Activated B cell treated with CpG ODN at 0.5 μM for 24 hours (primary cell): ENCODE measurements around the gene AMY2B. TPM values are rescaled to one million over a fixed set of nuclear protein-coding genes. Genes with fewer than 3 reads are reported as not detected.
"Not testable (repeated sequence)": the region's sequence is repeated elsewhere in the genome, so short reads cannot be mapped to it uniquely, and the experiment has no call there.

ENCODE experiments used
- ATAC-seq: fragments of 200-7000 bp; cut with Tn5 transposase; one replicate; pipeline ENCODE4 v1.10.0; 2021; ENCODE audit warnings: low read depth, mild to moderate bottlenecking, moderate library complexity
- CTCF ChIA-PET: fragments of 350-600 bp; sonication (Branson Sonifier 250); formaldehyde crosslinking; loops from one replicate; lab custom pipeline; 2021; ENCODE audit warnings: antibody characterized with exemption; lab: Charles Lee
- POLR2A ChIA-PET: fragments of 350-600 bp; sonication (Branson Sonifier 250); formaldehyde crosslinking; loops from one replicate; lab custom pipeline; 2021; ENCODE audit warnings: antibody characterized with exemption; lab: Charles Lee
- DNase-seq: peaks from one replicate; pipeline ENCODE4 v3.0.0; 2022
- H3K27ac Mint-ChIP-seq: one replicate; pipeline ENCODE4 v1.8.0; 2020; ENCODE audit warnings: mixed read lengths
- H3K27me3 Mint-ChIP-seq: one replicate; pipeline ENCODE4 v1.8.0; 2021; ENCODE audit warnings: mixed read lengths
- H3K36me3 Mint-ChIP-seq: one replicate; pipeline ENCODE4 v1.8.0; 2021; ENCODE audit warnings: low read depth, mixed read lengths
- H3K4me1 Mint-ChIP-seq: one replicate; pipeline ENCODE4 v1.8.0; 2021; ENCODE audit warnings: mixed read lengths
- H3K4me3 Mint-ChIP-seq: one replicate; pipeline ENCODE4 v1.8.0; 2020; ENCODE audit warnings: mild to moderate bottlenecking, mixed read lengths
- H3K9me3 Mint-ChIP-seq: one replicate; pipeline ENCODE4 v1.8.0; 2020; ENCODE audit warnings: mixed read lengths
- intact Hi-C: fragments of 100-400 bp; cut with micrococcal nuclease; formaldehyde crosslinking; loops from one replicate; pipeline ENCODE4 v1.15.1; 2024
- total RNA-seq: library from RNA; stranded (reverse); gene quantifications from 2 replicates; pipeline ENCODE4 v1.2.3, GENCODE V29; 2022
- TF ChIP-seq, protein P1 (sequence below): fragments of 200-600 bp; IDR thresholded peaks from one replicate; pipeline ENCODE4 v1.8.0; 2022; ENCODE audit warnings: antibody characterized with exemption, mild to moderate bottlenecking

Gene AMY2B
- total RNA-seq, result 17.3 and 19.7 TPM in 2 replicates

- H3K9me3 Mint-ChIP-seq, CTCF ChIA-PET, H3K4me3 Mint-ChIP-seq, H3K4me1 Mint-ChIP-seq, H3K27me3 Mint-ChIP-seq, POLR2A ChIA-PET, intact Hi-C loops, DNase-seq, H3K27ac Mint-ChIP-seq, ATAC-seq: not testable (repeated sequence)
- H3K36me3 Mint-ChIP-seq, result peaks cover 17% of the 10 kb centered on the region
These were observed at the start of gene AMY2B for GRCh38 chr1:103571289-103571688. Gene AMY2B, plus strand, starts transcription at chr1:103571589. Its CDS starts 14 bp downstream, at chr1:103571603.

GRCh38 chr1:103523346-103523745 is 48.0 kb upstream of the AMY2B start:
- ChIA-PET POLR2A (interaction anchor here (1.0 kb wide), 1 partner anchor 11 kb away, joined by 4 read pairs; no protein-coding TSS in a partner anchor), CTCF (no interaction called here)
- ATAC-seq, result no peak
- TF ChIP-seq, protein P1, sequence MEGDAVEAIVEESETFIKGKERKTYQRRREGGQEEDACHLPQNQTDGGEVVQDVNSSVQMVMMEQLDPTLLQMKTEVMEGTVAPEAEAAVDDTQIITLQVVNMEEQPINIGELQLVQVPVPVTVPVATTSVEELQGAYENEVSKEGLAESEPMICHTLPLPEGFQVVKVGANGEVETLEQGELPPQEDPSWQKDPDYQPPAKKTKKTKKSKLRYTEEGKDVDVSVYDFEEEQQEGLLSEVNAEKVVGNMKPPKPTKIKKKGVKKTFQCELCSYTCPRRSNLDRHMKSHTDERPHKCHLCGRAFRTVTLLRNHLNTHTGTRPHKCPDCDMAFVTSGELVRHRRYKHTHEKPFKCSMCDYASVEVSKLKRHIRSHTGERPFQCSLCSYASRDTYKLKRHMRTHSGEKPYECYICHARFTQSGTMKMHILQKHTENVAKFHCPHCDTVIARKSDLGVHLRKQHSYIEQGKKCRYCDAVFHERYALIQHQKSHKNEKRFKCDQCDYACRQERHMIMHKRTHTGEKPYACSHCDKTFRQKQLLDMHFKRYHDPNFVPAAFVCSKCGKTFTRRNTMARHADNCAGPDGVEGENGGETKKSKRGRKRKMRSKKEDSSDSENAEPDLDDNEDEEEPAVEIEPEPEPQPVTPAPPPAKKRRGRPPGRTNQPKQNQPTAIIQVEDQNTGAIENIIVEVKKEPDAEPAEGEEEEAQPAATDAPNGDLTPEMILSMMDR, result no peak
- no peaks in the 10 kb centered on the region for H3K9me3 Mint-ChIP-seq
- peaks cover 18% of the 10 kb centered on the region for H3K36me3 Mint-ChIP-seq
- no peaks in the 10 kb centered on the region for H3K27me3 Mint-ChIP-seq
- peaks cover 33% of the 10 kb centered on the region for H3K4me1 Mint-ChIP-seq
- no peak overlapping the region for H3K4me3 Mint-ChIP-seq
- intact Hi-C loops, result no loop called here
- no peak overlapping the region for H3K27ac Mint-ChIP-seq
- no peak for DNase-seq

GRCh38 chr1:103525114-103525606 is 46.2 kb upstream of the AMY2B start:
- POLR2A ChIA-PET, result interaction anchor here (1.5 to 2.3 kb wide), 2 partner anchors 8 to 10 kb away, joined by 5 to 9 read pairs; no protein-coding TSS in a partner anchor
- Mint-ChIP-seq H3K27ac (peak overlapping the region; percentile 69), H3K4me1 (peaks cover 45% of the 10 kb centered on the region), H3K27me3 (no peaks in the 10 kb centered on the region), H3K4me3 (peak overlapping the region; percentile 85), H3K9me3 (no peaks in the 10 kb centered on the region), H3K36me3 (peaks cover 33% of the 10 kb centered on the region)
- TF ChIP-seq, protein P1, result no peak
- CTCF ChIA-PET, result interaction anchor here (1.4 kb wide), 1 partner anchor 11 kb away, joined by 3 read pairs; no protein-coding TSS in a partner anchor
- DNase-seq, result peak; percentile 15
- intact Hi-C loops, result no loop called here
- ATAC-seq, result peak; percentile 4

- TF ChIP-seq, protein P1, result no peak
- Mint-ChIP-seq H3K27ac (peak within 1 kb of the TSS; percentile 100), H3K4me1 (peaks cover 52% of the 10 kb centered on the region), H3K27me3 (no peaks in the 10 kb centered on the region), H3K36me3 (peaks cover 40% of the 10 kb centered on the region), H3K4me3 (peak within 1 kb of the TSS; percentile 100), H3K9me3 (no peaks in the 10 kb centered on the region)
- ChIA-PET CTCF (interaction anchor here (1.4 kb wide), 1 partner anchor 11 kb away, joined by 3 read pairs; no protein-coding TSS in a partner anchor), POLR2A (interaction anchor here (1.5 to 2.3 kb wide), 2 partner anchors 9 to 11 kb away, joined by 5 to 9 read pairs; no protein-coding TSS in a partner anchor)
- intact Hi-C loops, result loop anchor here (1.0 kb wide), 1 partner anchor 8 kb away; no protein-coding TSS in a partner anchor
- peak; percentile 82 for ATAC-seq
- peak; percentile 75 for DNase-seq
These were observed 45.5 kb upstream of the AMY2B start, which contains the start of gene RNPC3 for GRCh38 chr1:103525607-103526507. Gene RNPC3, plus strand, starts transcription at chr1:103525699. Its CDS starts 372 bp downstream, at chr1:103526071.

DNA sequence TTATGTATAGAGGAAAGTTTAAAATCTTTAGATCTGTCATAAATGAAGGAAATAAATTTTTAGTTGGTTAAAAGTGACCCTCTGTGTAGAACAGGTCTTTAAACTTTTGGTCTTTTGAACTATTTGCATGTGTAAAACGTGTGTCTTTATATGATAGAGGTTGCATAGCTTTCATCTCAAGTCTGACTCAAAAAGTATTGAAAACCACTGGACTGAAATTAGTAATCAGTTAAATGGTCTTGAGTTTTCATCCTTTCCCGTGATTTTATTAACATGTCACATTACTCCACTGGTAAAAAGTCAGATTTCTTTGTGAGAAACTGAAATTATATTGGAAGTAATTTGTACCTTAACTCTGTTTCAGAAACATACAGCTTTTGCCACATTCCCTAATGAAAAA is 44.1 kb upstream of the AMY2B start:
- ATAC-seq (no peak), DNase-seq (no peak)
- H3K4me1 Mint-ChIP-seq, result peaks cover 67% of the 10 kb centered on the region
- TF ChIP-seq, protein P1, result no peak
- POLR2A ChIA-PET, result no interaction called here
- no peaks in the 10 kb centered on the region for H3K9me3 Mint-ChIP-seq
- peak overlapping the region; percentile 64 for H3K4me3 Mint-ChIP-seq
- peaks cover 55% of the 10 kb centered on the region for H3K36me3 Mint-ChIP-seq
- intact Hi-C loops, result no loop called here
- no peaks in the 10 kb centered on the region for H3K27me3 Mint-ChIP-seq
- H3K27ac Mint-ChIP-seq, result peak overlapping the region; percentile 14
- CTCF ChIA-PET, result no interaction called here
